ENCODE results near the gene HSPA1A. TPM values are rescaled to one million over a fixed set of nuclear protein-coding genes. Genes with fewer than 3 reads are reported as not detected.
A peak's percentile ranks its signal among the peaks of the same experiment; 100 is the strongest.

HSPA1A gene
- total and polyA plus RNA-seq, 9 of the 15 experiments (the other 6 are each of a cell fraction or from before 2014, with no cell fraction given) = 2.2 to 273 (median 107) TPM

DNA sequence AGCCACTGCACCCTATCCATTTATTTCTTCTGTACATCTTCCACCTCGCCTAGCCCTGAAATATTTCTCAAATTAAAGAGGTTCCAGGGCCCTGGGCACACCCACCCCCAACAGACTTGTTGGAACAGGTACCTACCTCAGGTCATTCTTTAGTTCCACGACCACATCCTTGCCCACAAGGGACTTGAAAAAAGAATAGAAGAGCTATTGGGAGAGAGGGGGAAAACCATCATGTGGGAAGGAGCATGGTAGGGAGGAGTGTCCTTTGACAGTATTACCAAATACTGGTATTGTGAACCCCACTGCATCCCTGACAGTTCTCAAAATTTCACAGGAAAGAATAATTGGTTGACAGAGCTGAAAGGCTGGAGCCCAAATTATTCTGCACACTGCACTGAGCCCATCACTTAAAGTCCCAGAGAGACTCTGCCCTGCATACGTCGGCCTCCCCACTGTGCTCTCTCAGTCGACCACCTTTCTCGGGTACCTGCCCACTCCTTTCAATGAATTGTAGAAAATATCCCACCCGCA lies 9.3 kb upstream of the HSPA1A start (continued):
- TF ChIP-seq, protein P1, sequence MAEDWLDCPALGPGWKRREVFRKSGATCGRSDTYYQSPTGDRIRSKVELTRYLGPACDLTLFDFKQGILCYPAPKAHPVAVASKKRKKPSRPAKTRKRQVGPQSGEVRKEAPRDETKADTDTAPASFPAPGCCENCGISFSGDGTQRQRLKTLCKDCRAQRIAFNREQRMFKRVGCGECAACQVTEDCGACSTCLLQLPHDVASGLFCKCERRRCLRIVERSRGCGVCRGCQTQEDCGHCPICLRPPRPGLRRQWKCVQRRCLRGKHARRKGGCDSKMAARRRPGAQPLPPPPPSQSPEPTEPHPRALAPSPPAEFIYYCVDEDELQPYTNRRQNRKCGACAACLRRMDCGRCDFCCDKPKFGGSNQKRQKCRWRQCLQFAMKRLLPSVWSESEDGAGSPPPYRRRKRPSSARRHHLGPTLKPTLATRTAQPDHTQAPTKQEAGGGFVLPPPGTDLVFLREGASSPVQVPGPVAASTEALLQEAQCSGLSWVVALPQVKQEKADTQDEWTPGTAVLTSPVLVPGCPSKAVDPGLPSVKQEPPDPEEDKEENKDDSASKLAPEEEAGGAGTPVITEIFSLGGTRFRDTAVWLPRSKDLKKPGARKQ (CRISPR knock-in tag; IDR thresholded peaks at IDR 0.05) = no peak
- no peak for TF ChIP-seq HDAC3 (IDR thresholded peaks at IDR 0.05; ENCODE audit: borderline replicate concordance, partially characterized antibody)
- no peak for TF ChIP-seq ZNF212 (CRISPR knock-in tag; IDR thresholded peaks at IDR 0.05)
- TF ChIP-seq IRF2 (CRISPR knock-in tag; IDR thresholded peaks at IDR 0.05) = no peak
- TF ChIP-seq, protein P2, sequence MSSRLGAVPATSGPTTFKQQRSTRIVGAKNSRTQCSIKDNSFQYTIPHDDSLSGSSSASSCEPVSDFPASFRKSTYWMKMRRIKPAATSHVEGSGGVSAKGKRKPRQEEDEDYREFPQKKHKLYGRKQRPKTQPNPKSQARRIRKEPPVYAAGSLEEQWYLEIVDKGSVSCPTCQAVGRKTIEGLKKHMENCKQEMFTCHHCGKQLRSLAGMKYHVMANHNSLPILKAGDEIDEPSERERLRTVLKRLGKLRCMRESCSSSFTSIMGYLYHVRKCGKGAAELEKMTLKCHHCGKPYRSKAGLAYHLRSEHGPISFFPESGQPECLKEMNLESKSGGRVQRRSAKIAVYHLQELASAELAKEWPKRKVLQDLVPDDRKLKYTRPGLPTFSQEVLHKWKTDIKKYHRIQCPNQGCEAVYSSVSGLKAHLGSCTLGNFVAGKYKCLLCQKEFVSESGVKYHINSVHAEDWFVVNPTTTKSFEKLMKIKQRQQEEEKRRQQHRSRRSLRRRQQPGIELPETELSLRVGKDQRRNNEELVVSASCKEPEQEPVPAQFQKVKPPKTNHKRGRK (tag; IDR thresholded peaks at IDR 0.05) = no peak
- TF ChIP-seq, protein P3, sequence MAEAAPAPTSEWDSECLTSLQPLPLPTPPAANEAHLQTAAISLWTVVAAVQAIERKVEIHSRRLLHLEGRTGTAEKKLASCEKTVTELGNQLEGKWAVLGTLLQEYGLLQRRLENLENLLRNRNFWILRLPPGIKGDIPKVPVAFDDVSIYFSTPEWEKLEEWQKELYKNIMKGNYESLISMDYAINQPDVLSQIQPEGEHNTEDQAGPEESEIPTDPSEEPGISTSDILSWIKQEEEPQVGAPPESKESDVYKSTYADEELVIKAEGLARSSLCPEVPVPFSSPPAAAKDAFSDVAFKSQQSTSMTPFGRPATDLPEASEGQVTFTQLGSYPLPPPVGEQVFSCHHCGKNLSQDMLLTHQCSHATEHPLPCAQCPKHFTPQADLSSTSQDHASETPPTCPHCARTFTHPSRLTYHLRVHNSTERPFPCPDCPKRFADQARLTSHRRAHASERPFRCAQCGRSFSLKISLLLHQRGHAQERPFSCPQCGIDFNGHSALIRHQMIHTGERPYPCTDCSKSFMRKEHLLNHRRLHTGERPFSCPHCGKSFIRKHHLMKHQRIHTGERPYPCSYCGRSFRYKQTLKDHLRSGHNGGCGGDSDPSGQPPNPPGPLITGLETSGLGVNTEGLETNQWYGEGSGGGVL (CRISPR knock-in tag; IDR thresholded peaks at IDR 0.05) = 0 out of 2 replicates have a peak, but pooled peaks have one; percentile 39
- peak; percentile 86 for TF ChIP-seq CHD1 (IDR thresholded peaks at IDR 0.05; ENCODE audit: low read length)
- TF ChIP-seq, protein P4, sequence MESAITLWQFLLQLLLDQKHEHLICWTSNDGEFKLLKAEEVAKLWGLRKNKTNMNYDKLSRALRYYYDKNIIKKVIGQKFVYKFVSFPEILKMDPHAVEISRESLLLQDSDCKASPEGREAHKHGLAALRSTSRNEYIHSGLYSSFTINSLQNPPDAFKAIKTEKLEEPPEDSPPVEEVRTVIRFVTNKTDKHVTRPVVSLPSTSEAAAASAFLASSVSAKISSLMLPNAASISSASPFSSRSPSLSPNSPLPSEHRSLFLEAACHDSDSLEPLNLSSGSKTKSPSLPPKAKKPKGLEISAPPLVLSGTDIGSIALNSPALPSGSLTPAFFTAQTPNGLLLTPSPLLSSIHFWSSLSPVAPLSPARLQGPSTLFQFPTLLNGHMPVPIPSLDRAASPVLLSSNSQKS (CRISPR knock-in tag; IDR thresholded peaks at IDR 0.05) = no peak
- no peak for TF ChIP-seq ZNF785 (CRISPR knock-in tag; IDR thresholded peaks at IDR 0.05)
- no peak for TF ChIP-seq FOXK2 (conservative IDR thresholded peaks at IDR 0.05 in 1 of 2, IDR thresholded peaks at IDR 0.05 in 1 of 2; ENCODE audit: low read depth in 2 of 2)
- TF ChIP-seq, protein P5, sequence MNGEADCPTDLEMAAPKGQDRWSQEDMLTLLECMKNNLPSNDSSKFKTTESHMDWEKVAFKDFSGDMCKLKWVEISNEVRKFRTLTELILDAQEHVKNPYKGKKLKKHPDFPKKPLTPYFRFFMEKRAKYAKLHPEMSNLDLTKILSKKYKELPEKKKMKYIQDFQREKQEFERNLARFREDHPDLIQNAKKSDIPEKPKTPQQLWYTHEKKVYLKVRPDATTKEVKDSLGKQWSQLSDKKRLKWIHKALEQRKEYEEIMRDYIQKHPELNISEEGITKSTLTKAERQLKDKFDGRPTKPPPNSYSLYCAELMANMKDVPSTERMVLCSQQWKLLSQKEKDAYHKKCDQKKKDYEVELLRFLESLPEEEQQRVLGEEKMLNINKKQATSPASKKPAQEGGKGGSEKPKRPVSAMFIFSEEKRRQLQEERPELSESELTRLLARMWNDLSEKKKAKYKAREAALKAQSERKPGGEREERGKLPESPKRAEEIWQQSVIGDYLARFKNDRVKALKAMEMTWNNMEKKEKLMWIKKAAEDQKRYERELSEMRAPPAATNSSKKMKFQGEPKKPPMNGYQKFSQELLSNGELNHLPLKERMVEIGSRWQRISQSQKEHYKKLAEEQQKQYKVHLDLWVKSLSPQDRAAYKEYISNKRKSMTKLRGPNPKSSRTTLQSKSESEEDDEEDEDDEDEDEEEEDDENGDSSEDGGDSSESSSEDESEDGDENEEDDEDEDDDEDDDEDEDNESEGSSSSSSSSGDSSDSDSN (IDR thresholded peaks at IDR 0.05; ENCODE audit: borderline replicate concordance in 1 of 2, low read depth in 2 of 2, low read length in 2 of 2) = no peak
- no peak for TF ChIP-seq FOXJ3 (CRISPR knock-in tag; IDR thresholded peaks at IDR 0.05)
- TF ChIP-seq TFAM (CRISPR knock-in tag; conservative IDR thresholded peaks at IDR 0.05) = no peak
